Placental pericyte (primary cell): ENCODE results near the gene PBX4. TPM values are rescaled to one million over a fixed set of nuclear protein-coding genes. Genes with fewer than 3 reads are reported as not detected.

ENCODE experiments used
- total RNA-seq: library from RNA; depleted of rRNA; stranded (reverse); fragments of >200 nt; gene quantifications from 2 replicates; pipeline ENCODE4 v1.2.3, GENCODE V29; 2012

The PBX4 gene
- total RNA-seq, result 0.22 TPM in 1 of 2 replicates, not detected in the other

GRCh38 chr19:19618219-19619051, at the start of gene PBX4:
Gene PBX4, minus strand, starts transcription at chr19:19618687. Its CDS starts 58 bp downstream, at chr19:19618629.

DNA sequence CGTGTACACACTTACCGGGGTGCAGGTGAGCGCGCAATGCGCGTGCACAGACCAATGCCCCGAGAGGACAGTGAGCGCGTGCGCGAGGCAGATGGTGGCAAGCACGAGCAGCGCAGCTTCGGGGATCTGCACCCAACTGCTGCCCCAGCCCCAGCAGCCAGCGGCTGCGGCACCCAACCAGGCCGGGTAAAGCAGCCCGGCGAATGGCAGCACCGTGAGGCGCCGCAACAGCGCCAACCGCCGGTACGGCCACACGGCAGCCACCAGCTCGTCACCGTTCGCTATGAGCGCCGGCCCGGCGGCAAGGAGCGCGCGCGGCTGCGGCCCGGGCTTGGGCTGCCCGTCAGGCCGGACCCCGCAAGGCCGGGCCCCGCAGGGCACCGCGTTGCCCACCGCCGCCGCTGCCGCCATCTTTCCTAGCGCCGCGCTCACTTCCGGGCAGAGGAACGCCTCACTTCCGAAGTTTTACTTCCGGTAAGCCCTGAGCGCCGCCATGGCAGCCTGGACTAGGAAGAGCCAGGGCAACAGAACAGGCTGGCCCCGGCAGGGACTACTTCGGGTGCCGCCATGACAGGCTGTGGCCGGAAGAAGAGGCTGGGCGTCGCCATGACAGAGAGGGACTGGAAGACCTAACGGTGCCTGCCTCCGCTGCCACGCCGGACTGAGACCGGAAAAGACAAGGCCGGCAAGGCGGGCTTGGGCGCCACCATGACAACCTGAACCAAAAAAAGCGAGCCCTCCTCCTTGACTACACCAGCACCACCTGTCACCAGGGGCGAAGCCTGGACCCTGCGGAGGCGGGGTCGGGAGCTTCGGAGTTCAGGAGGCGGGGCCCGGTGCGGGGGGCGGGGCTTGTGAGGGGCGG, 45.0 kb upstream of the PBX4 start, which contains the start of gene ATP13A1:
Gene ATP13A1 (minus strand): TSS at position 421 of the 865 bp plus-strand sequence. CDS start 10 bp downstream, at position 411.

GRCh38 chr19:19643158-19644053, 24.9 kb upstream of the PBX4 start, which contains the start of gene GMIP:
Gene GMIP, minus strand, starts transcription at chr19:19643657. Its CDS starts 128 bp downstream, at chr19:19643529.

GRCh38 chr19:19627621-19628500, 9.4 kb upstream of the PBX4 start, which contains the start of gene LPAR2:
Gene LPAR2, minus strand, starts transcription at chr19:19628220. Its CDS starts 945 bp downstream, at chr19:19627275.

GRCh38 chr19:19538061-19538784, 80.3 kb downstream of the PBX4 start, which contains the start of gene CILP2:
Gene CILP2, plus strand, starts transcription at chr19:19538265. Its CDS starts 85 bp downstream, at chr19:19538350.

DNA sequence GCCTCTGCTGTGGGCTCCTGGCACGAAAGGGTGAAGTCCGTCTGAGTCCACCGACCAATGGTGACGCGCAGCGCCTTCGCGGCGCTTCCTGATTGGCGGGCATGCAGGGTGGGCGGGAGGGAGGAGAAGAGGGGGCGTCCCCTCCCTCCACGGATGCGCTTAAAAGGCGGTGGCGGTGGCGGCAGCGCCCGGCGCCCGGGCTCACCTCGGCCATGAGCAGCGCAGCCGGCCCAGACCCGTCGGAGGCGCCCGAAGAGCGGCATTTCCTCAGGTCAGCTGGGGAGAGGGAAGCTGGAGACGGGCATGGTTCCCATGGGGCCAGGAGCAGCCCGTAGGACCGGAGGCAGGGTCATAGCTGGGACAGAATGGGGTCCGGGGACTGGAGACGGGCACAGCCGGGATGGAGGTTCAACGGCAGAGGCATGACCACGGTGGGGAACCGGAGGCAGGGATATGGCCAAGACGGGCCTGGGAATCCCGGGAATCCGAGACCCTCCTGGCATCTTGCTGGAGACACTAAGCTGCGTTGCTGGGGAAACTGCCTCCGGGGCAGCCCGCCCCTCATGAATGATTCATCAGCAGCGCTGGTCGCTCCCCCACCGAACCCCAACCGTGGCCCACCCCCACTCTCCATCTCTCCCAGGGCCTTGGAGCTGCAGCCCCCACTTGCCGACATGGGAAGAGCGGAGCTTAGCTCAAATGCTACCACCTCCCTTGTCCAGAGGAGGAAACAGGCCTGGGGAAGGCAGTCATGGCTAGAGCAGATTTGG, 89.6 kb downstream of the PBX4 start, which contains the start of gene YJEFN3:
Gene YJEFN3 (plus strand): TSS at position 191 of the 770 bp plus-strand sequence. CDS start 22 bp downstream, at position 213.

GRCh38 chr19:19515642-19516519, 102.6 kb downstream of the PBX4 start, which contains the start of gene NDUFA13:
Gene NDUFA13, plus strand, starts transcription at chr19:19516225. Its CDS starts 14 bp downstream, at chr19:19516239.

DNA sequence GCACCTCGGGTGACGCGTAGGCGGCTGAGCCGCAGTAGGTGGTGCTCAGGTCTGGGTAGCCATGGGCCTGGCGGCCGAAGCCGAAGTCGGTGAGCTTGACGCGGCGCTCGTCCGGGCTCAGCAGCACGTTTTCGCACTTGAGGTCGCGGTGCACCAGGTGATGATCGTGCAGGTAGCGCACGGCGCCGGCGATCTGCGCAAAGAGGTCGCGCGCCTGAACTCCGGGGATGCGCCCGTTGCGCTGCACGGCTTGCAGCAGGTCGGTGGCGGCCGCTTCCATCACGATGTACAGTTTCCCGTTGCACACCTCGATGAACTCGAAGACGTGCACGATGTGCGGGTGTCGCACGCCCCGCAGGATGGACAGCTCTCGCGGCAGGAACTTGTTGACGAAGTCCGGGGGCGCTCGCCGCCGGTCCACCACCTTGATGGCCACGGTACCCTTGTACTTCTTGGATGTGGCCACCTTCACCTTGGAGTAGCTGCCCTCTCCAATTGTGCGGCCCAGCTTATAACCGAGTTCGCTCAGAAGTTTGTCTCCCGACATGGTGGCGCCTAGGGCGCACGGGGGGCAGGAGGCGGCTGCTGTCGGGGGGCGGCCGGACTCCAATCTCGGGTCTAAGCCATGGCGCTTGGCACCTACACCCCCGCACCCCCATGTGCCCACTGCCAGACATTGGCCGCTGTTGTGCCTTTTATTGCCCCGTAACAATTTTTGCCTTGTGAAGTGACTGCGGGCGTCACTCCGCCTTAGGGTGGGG, 103.4 kb downstream of the PBX4 start, which contains the start of gene TSSK6:
Gene TSSK6 (minus strand): TSS at position 668 of the 761 bp plus-strand sequence. CDS start 121 bp downstream, at position 547.

Other genes starting within 250 kb of the PBX4 start
- 61.7 and 121 TPM in 2 replicates for gene GATAD2A, start 213.0 kb downstream of the PBX4 start, total RNA-seq
- gene TSSK6, start 103.1 kb downstream of the PBX4 start, total RNA-seq, result 0.86 and 3.7 TPM in 2 replicates
- 62.0 and 185 TPM in 2 replicates for gene NDUFA13, start 102.5 kb downstream of the PBX4 start, total RNA-seq
- 0.57 and 0.66 TPM in 2 replicates for gene YJEFN3, start 89.8 kb downstream of the PBX4 start, total RNA-seq
- 0.14 and 0.22 TPM in 2 replicates for gene CILP2, start 80.4 kb downstream of the PBX4 start, total RNA-seq
- gene LPAR2, start 9.5 kb upstream of the PBX4 start, total RNA-seq, result 1.0 and 2.2 TPM in 2 replicates
- gene GMIP, start 25.0 kb upstream of the PBX4 start, total RNA-seq, result 5.9 and 10.7 TPM in 2 replicates
- 70.5 and 94.9 TPM in 2 replicates for gene ATP13A1, start 45.0 kb upstream of the PBX4 start, total RNA-seq
- gene ZNF101, start 50.2 kb upstream of the PBX4 start, total RNA-seq, result 2.8 and 9.3 TPM in 2 replicates
- gene ZNF14, start 114.4 kb upstream of the PBX4 start, total RNA-seq, result 3.5 and 4.4 TPM in 2 replicates
- gene ZNF506, start 203.1 kb upstream of the PBX4 start, total RNA-seq, result 6.6 and 7.4 TPM in 2 replicates
- 2.1 and 2.6 TPM in 2 replicates for gene ZNF253, start 247.2 kb upstream of the PBX4 start, total RNA-seq